GM21526 (cell line): ENCODE data around the gene C1QTNF9B.

ENCODE experiments used
- ATAC-seq: cut with Tn5 transposase; IDR thresholded peaks from one replicate; pipeline ENCODE4 v1.9.1; 2021; ENCODE audit warnings: moderate library complexity; ENCODE audit not compliant: unreplicated experiment, low FRiP score

Gene C1QTNF9B

DNA sequence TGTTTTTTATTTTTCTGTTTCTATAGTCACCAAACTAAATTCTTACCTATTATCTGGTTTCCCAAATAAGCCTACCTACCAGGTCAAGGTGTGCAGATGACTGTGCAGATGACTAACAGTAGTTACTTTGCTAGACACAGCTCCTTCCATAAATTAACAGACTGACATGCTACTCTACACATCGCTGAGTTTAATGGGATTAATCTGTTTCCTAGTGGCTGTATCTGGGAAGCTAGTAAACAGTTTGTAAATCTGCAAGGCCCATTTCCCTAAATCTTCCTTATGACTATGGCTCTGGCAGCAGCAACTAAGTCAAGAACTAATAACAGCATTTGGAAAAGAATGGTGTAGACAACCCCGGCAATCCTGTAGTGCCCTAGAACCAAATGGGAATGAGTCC is 36.0 kb downstream of the C1QTNF9B start:
- ATAC-seq = no peak

DNA sequence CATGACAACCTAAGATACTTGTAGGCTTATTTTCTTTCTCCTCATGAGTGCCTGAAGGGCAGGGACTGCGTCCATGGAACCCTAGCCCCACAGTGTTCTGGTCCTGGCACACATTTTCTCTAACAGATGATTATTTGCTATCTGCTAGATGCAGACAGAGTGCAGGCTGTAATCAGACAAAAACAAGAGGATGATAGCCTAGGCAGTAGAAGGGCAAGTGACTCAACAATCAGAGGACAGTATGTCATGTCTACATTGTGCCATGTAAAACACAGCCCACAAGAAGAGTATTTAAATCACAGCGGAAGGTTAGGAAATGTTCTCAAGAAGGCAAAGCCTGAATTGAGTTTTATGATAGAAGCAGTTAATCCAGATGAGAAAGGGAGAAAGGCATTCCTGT is 37.4 kb downstream of the C1QTNF9B start:
- no peak for ATAC-seq

DNA sequence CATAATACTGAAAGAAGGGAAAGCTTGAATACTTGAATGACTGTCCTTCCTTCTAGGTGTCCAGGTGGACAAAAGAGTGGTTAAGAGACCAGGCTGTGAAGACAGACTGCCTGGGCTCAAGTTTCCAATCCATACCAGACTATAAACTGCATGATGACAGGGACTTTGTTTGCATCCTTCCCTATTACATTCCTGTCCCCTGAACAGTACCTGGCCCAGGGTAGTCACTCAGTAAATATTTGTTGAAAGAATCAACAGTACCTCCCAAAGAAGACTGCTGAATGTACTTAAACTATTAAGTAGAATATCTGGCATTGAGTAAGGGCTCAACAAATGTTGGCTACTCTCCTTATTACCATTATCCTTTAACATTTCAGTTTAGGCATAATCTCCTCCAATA is 37.8 kb downstream of the C1QTNF9B start:
- ATAC-seq = no peak

DNA sequence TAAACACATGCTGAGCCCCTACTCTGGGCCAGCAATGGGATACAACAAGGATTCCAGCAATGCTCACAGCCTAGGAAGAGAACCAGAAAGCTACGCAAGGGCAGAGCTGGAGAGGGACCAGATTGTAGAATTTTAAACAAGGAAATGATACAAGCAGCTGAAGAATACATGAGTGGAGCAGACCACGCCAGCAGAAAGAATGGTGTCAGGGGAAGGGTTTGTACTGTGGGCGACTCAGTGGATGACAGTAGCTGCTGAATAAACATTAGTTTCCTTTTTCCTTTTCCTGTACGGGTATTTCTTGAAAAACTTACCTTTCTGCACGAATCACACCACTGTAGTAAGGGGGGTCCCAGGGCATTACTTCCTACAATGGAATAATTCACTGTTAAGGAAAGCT is 38.8 kb downstream of the C1QTNF9B start:
- ATAC-seq = no peak

DNA sequence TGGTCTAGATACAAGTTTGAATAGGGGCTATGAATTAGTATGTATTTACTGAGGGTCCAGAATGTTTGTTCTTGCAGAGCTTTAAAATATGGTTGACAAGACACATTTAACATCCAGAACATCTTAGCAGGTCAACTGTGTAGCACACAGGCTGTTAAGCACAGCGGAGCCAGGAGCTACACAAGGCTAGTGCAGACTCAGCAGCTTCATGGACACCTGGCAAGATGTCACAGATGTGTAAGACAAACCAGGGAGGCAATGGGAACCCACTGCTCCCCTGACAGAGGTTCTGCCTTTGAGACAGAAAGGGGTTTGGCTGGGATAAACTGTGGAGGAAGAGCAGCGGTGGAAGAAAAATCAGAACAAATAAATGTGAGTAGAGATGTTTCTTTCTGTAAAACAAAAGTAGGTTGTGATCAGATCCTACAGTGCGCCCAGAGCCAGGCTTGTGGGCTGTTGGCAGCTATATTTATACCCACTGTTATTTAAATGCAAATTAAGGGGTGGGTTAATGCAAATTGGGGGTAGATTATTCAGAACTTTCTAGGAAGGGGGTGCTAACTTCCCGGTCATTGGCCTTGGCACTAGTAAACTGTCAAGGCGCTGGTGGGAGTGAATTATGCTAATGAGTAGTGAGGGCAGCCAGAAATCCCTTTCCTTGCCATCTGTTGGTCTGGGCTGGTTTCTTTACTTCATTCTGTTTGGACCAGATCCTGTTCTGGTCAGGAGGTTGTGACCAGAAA is 41.1 kb downstream of the C1QTNF9B start:
- ATAC-seq = no peak

DNA sequence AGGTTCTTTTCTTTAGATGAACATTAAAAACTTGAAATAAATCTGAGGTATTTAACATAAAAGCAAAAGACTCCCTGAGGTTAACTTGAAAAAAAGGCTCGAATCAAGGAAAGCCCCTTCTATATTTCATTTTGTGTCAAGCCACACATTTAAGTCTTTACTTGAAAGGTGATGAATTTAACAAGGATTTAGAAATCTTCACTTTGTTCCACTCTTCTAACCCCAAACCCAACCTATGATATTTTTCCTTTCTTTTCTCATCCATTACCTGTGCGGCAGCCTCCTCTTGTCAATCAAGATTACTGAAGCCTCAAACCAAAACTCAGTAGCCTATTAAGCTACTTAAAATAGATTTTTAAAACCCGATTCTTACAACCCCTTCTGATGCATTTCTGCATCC is 41.9 kb downstream of the C1QTNF9B start:
- no peak for ATAC-seq

DNA sequence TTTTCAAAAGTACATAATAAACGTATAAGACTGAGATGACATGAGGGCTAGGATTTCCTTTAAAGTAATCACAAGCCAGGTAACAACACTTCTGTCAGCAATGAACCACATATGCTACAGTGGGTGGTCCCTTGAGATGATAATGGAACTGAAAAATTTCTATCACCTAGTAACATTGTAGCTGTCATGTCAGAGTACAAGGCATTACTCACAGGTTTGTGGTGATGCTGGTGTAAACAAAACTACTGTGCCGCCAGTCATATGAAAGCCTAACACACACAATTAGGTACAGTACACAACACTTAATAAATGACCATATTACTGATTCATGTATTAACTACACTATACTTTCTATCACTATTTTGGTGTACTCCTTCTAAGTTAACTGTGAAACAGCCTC is 45.0 kb downstream of the C1QTNF9B start:
- no peak for ATAC-seq

DNA sequence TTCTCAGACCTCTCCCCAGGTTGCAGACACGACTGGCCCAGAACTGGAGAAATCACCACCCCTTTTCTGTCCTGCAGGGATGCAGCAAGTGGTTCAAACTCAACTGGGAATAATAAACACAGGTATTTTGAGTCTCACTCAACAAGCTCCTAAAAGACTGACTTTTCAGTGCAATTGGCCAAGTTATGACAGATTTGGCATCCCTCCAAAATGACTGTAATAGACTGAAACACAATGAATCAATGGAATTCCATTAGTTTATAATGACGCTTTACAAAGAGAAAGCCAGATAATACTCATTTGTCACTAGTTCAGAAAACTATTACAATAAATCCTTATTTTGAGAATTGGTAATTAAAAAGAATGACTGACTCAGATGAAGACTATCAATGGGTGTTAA is 46.2 kb downstream of the C1QTNF9B start:
- ATAC-seq = no peak

DNA sequence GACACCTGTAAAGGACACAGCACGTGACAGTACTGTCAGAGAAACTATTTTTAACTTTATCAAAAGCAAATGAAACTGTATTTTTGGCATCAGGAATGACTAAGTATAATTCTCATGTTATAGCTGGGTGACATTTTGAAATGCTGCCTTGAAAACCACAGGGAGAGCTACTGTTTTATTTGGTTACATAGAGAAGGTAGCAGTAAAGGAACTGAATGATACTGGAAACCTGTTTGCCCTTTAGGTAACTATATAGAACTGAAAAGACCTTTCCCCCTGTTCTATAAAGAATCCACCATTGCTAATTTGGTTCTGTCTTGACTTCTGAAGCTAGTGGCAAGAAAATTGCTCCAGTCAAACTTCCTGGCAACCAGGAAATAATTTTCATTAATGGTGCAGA is 47.2 kb downstream of the C1QTNF9B start:
- ATAC-seq = no peak

DNA sequence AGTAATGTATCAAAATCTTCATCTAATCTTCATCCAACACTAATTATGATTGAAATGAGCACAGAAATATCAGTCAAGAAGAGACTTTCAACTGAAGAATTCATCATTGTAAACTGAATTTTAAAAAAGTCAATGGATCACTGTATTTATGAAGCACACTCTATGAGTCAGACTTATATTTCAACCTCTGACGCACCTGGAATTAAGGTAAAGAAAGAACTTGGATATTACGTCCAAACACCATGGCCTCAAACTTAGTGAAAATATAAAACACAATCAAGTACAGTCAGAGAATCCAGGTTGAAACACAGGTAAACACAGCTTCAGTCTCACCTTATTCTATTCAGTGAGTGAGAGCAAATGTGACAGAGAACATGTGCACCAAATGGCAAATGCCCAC is 47.6 kb downstream of the C1QTNF9B start:
- ATAC-seq = no peak

DNA sequence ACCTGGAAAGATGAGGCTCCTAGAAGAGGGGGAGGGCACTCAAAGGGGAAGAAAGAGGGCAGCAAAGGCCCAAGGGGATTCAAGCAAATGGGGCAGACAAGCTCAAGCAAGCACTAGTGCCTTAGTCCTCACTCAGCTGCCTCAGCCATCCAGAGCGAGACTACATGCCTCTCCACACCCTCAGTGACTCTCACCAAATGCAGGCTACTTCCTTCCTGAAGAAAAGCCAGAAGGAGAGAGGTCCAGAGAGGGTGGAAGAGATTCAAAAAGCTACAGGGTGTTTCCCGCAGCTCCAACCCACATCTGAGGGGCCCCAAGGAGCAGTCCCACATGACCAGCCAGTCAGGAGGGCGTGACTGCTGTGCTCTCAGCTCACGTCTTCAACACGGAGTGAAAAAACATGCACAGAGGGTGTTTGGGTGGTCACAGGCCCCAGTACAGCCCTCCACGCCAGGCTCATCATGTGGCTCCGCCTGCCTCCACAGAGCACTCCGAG is 48.6 kb downstream of the C1QTNF9B start:
- no peak for ATAC-seq

DNA sequence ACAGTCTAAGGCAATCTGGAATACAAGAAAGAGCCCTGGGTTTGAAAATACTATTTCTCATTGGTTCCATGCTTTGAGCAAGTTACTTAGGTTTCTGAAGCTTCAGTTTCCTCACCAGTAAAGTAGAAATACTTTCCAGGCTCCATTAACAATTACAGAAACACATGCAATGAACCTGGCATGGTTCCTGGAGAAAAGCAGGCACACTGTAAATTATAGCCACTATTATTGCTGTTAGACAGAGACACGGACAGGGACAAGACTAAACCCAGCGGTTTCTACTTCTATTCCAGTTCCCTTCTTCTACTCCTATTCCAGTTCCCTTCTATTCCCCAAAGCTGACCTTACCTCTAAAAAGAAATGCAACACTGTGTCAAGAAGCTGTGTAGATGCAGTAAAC is 49.3 kb downstream of the C1QTNF9B start:
- no peak for ATAC-seq

DNA sequence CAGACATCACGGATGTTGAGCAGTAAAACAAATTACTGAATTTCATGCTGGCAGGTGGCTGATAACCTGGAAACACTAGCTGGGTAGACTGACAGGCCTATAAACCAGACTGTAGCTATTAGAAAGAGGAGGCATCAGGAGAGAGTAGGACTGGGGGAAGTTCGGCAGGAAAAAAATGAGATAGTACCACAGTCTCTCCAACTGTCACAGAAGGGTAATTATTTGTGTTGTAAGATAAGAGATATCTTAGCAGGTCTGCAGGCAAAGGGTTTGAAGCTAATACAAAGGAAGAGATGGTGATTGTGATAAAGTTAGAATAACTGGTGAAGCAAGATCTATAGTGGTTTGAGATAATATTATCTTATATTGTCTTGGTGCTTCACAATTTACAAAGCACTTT is 49.8 kb downstream of the C1QTNF9B start:
- ATAC-seq = no peak

DNA sequence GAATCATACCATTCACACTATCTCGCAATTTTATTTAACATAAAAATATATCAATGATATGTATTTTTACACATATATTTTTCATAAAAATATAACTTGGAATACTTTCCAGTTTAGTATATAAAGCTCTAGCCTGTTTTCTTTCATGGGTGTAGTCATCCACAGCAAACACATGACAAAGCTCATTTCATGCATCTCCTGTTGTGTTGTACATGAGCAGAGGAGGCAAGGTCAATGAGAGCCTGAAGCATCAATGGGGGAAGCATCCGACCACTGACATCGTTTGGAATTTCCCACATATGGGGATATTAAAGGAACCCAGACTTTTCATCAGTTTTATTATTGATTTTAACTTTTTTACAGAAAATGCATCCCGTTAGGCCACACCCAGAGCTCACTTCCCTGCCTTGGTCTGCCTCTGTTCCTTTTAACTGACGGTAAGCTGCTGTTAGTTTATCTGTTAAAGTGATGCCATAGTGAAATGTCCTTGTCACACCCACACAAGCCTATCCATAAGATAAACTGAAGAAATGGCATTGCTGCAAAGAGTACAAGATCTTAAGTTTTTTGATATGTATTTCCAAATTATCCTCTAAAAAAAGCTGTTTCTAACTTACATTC is 52.1 kb downstream of the C1QTNF9B start:
- ATAC-seq = no peak

DNA sequence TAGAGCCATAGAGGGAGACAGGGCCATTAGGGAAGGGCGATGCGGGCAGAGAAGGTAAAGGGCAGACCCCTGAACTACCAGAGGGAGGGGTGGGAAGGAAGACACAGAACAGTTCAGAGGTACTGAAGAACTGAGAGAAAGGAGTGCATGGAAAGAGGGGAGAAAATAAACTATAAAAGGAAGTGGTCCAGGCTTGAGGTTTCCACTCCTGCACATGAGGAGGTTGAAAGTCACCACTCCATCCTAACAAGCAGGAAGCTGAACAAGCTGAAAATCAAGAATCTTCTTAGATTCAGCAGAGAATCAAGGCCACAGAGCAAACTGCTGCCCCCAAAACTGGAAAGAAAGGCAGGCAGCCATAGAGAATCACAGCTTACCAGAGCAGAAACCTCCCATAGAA is 53.2 kb downstream of the C1QTNF9B start:
- ATAC-seq = no peak

DNA sequence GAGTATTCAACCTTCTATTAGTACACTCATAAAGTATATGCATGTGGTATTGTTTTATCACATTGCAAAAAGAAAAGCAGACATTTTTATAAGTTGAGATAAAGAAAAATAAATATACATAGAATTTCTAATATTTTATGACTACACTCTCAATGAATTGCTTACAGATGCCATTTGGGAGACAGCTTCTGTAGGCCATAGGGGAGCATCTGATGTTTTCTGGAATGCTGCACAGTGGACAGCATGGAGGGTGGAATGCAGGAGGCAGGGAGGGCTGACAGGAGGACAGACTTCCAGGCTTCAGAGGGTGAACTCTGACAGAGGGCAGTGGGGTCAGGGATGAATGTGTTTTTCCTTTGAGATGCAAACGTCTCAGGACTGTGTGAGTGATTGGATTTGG is 53.9 kb downstream of the C1QTNF9B start:
- no peak for ATAC-seq

DNA sequence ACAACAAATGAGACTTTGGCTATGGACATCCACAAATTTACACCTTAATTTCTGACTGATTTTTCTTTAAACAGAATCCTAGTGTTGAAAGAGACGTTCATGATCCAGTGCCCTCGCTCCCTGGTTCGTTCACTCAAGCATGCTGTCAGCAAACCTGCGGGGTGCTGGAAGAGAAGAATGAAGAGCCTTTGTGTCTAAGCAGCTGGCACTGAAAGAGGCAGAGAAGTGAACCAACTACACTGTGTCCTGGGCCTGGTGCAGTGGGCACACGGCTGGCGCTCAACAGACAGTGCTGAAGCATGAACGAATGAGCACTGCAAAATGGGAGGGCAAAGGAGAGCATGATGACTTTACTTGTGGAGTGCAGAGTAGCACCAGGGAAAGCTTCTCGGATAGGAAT is 54.9 kb downstream of the C1QTNF9B start:
- no peak for ATAC-seq
